Sigmoid colon (tissue), 7 donors: Measurements from ENCODE around the gene SLC25A38. TPM values are rescaled to one million over a fixed set of nuclear protein-coding genes. Genes with fewer than 3 reads are reported as not detected.
A peak's percentile ranks its signal among the peaks of the same experiment; 100 is the strongest.

ENCODE experiments used
- DNase-seq: peaks from one replicate; pipeline ENCODE4 v3.0.0-alpha.2; 2019
- H3K27ac ChIP-seq, 4 donors: fragments of 200-600 bp; sonication (generic); one replicate each; pipeline ENCODE4 v1.5.1; 2016 to 2019; ENCODE audit warnings: mild to moderate bottlenecking in 1 of 4
- H3K27me3 ChIP-seq, 3 donors: fragments of 200-600 bp; sonication (generic); one replicate each; pipeline ENCODE4 v1.5.1; 2019; ENCODE audit warnings: mild to moderate bottlenecking in 1 of 3
- H3K36me3 ChIP-seq, 4 donors: fragments of 200-600 bp; sonication (generic); one replicate each; pipeline ENCODE4 v1.5.1; 2016 to 2019
- H3K4me1 ChIP-seq, 4 donors: fragments of 200-600 bp; sonication (generic); one replicate each; pipeline ENCODE4 v1.5.1; 2017 to 2019
- H3K4me3 ChIP-seq, 4 donors: fragments of 200-600 bp; sonication (generic); one replicate each; pipeline ENCODE4 v1.5.1; 2017 to 2019; ENCODE audit warnings: mild to moderate bottlenecking in 2 of 4, moderate library complexity in 1 of 4
- H3K9me3 ChIP-seq, 4 donors: fragments of 200-600 bp in 3 of 4; sonication (generic) in 3 of 4; one replicate each; pipeline versions ENCODE4 v1.5.1 to v1.6.1; 2013 to 2019
- CTCF ChIP-seq, 4 experiments: fragments of 450-650 bp in 3 of 4; fragments of 200-600 bp in 1 of 4; IDR thresholded peaks; one replicate each; pipeline ENCODE4 v1.5.1; 2016 to 2019; ENCODE audit warnings: antibody characterized with exemption in 4 of 4, mild to moderate bottlenecking in 3 of 4, moderate library complexity in 2 of 4
- EP300 ChIP-seq, 4 donors: sonication (generic); formaldehyde crosslinking; IDR thresholded peaks; one replicate each; pipeline ENCODE4 v1.6.1; 2017; ENCODE audit warnings: antibody characterized with exemption in 4 of 4
- POLR2A ChIP-seq, 2 donors: fragments of 450-650 bp; IDR thresholded peaks; one replicate each; pipeline ENCODE4 v1.6.1; 2016; ENCODE audit warnings: antibody characterized with exemption in 2 of 2, mild to moderate bottlenecking in 2 of 2, moderate library complexity in 2 of 2
- POLR2AphosphoS5 ChIP-seq, 4 donors: sonication (generic); formaldehyde crosslinking; IDR thresholded peaks; one replicate each; pipeline ENCODE4 v1.6.1; 2017; ENCODE audit warnings: antibody characterized with exemption in 4 of 4
- WGBS, 2 donors: extraction: QIAGEN DNeasy Blood & Tissue Kit; methylation state at CpG; one replicate each; pipeline ENCODE4 v1.1.7; 2013; 5-methylcytosine and 5-hydroxymethylcytosine counted together
- intact Hi-C: fragments of 100-400 bp; cut with DNase I; formaldehyde crosslinking; loops from one replicate; pipeline ENCODE4 v1.15.1; 2023
- polyA plus RNA-seq, 3 donors: library from polyadenylated mRNA; stranded (reverse); fragments of 200-250 nt; gene quantifications; one replicate each; pipeline ENCODE4 v1.2.3, GENCODE V29; 2013
- total RNA-seq, 4 donors: library from RNA; depleted of rRNA; stranded (reverse); fragments of >200 nt; gene quantifications; one replicate each; pipeline ENCODE4 v1.1.0, GENCODE V29; 2016
- donor health status: healthy with polysubstance abuse.
- donor health status: Bipolar disorder and iron deficiency.
- donor health status: healthy.

SLC25A38 gene
- total and polyA plus RNA-seq, 7 donors, result 25.8 to 39.0 (median 32.6) TPM

GRCh38 chr3:39372833-39373232 is 10.3 kb upstream of the SLC25A38 start:
- Histone ChIP-seq H3K9me3 (no peaks in the 10 kb centered on the region), H3K36me3 (no peaks in the 10 kb centered on the region), H3K27me3 (peaks cover 0 to 5% (median 0%) of the 10 kb centered on the region in 3 donors), H3K4me3 (no peak overlapping the region), H3K27ac (no peak overlapping the region), H3K4me1 (no peaks in the 10 kb centered on the region)
- no peak for TF ChIP-seq POLR2AphosphoS5 (IDR thresholded peaks at IDR 0.05)
- no peak for TF ChIP-seq EP300 (IDR thresholded peaks at IDR 0.05)
- TF ChIP-seq POLR2A (IDR thresholded peaks at IDR 0.05), result no peak
- TF ChIP-seq CTCF (IDR thresholded peaks at IDR 0.05), result no peak
- intact Hi-C loops, result no loop called here
- no peak for DNase-seq

- 72 to 80% methylated on average over 5 of the region's 5 CpGs for WGBS, 2 donors
- Histone ChIP-seq H3K27me3 (peaks cover 0 to 5% (median 0%) of the 10 kb centered on the region in 3 donors), H3K4me1 (no peaks in the 10 kb centered on the region), H3K9me3 (no peaks in the 10 kb centered on the region), H3K4me3 (no peak overlapping the region), H3K27ac (no peak overlapping the region), H3K36me3 (no peaks in the 10 kb centered on the region)
- intact Hi-C loops, result no loop called here
- TF ChIP-seq EP300 (IDR thresholded peaks at IDR 0.05) (no peak), POLR2A (IDR thresholded peaks at IDR 0.05) (no peak), CTCF (IDR thresholded peaks at IDR 0.05) (no peak), POLR2AphosphoS5 (IDR thresholded peaks at IDR 0.05) (no peak)
- no peak for DNase-seq
Measured at GRCh38 chr3:39376959-39377634, 6.1 kb upstream of the SLC25A38 start.

- intact Hi-C loops, result no loop called here
- Histone ChIP-seq H3K4me3 (no peak overlapping the region), H3K27me3 (no peaks in the 10 kb centered on the region), H3K9me3 (no peaks in the 10 kb centered on the region), H3K36me3 (no peaks in the 10 kb centered on the region), H3K4me1 (peaks cover 0 to 8% (median 6%) of the 10 kb centered on the region in 4 donors), H3K27ac (no peak overlapping the region)
- TF ChIP-seq EP300 (IDR thresholded peaks at IDR 0.05) (no peak), CTCF (IDR thresholded peaks at IDR 0.05) (peak in 2 of 4 experiments; percentile 22 to 30)
- DNase-seq, result no peak
- 6 to 26% methylated on average over 4 of the region's 4 CpGs for WGBS, 2 donors
Measured at GRCh38 chr3:39378088-39378487, 5.1 kb upstream of the SLC25A38 start.

GRCh38 chr3:39378957-39379777 is 4.0 kb upstream of the SLC25A38 start:
- intact Hi-C loops, result no loop called here

GRCh38 chr3:39379778-39380155 is 3.4 kb upstream of the SLC25A38 start:
- no peak overlapping the region for H3K4me3 ChIP-seq
- H3K4me1 ChIP-seq, result peaks cover 0 to 13% (median 10%) of the 10 kb centered on the region in 4 donors
- intact Hi-C loops, result loop anchor here (5.0 to 10.0 kb wide), 4 partner anchors 202 to 1595 kb away; partner anchors contain the start of gene RPL14
- TF ChIP-seq POLR2A (IDR thresholded peaks at IDR 0.05) (no peak), EP300 (IDR thresholded peaks at IDR 0.05) (no peak)
- H3K36me3 ChIP-seq, result no peaks in the 10 kb centered on the region
- no peaks in the 10 kb centered on the region for H3K9me3 ChIP-seq
- no peak for DNase-seq
- no peaks in the 10 kb centered on the region for H3K27me3 ChIP-seq
- H3K27ac ChIP-seq, result no peak overlapping the region
- WGBS, 2 donors, result 85 to 92% methylated on average over 5 of the region's 5 CpGs

More at GRCh38 chr3:39378957-39379777, 4.0 kb upstream of the SLC25A38 start:
- no peaks in the 10 kb centered on the region for H3K27me3 ChIP-seq
- no peak overlapping the region for H3K27ac ChIP-seq
- peaks cover 0 to 8% (median 6%) of the 10 kb centered on the region in 4 donors for H3K4me1 ChIP-seq
- WGBS, 2 donors, result 59 to 89% methylated on average over 10 of the region's 10 CpGs
- DNase-seq, result no peak
- H3K4me3 ChIP-seq, result no peak overlapping the region
- H3K9me3 ChIP-seq, result no peaks in the 10 kb centered on the region
- H3K36me3 ChIP-seq, result no peaks in the 10 kb centered on the region
- TF ChIP-seq EP300 (IDR thresholded peaks at IDR 0.05), result no peak
- TF ChIP-seq POLR2A (IDR thresholded peaks at IDR 0.05), result no peak
- TF ChIP-seq POLR2AphosphoS5 (IDR thresholded peaks at IDR 0.05), result no peak
